ENCODE data around the gene NAALADL2.

DNA sequence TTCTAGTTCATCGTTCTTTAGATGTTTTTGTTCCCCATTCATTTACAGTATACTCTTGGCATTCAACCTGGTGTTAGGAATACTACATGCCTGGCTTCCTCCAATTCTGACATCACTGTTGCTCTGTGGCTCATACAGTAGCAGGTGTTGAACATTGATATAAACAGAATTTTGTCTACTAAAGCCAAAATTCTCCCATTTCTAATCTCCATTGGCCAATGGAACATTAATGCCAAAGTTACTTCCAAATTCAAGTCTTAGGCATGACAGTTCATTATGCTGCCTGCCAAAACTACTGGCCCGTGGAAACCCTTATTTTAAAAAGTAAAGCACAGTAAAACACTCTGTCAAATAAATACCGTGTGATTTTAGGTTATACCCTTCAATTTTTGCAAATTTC, 368.0 kb downstream of the NAALADL2 start:
- no peak for TF ChIP-seq ZFX (CRISPR knock-in tag; IDR thresholded peaks at IDR 0.05)
- TF ChIP-seq, protein P1, sequence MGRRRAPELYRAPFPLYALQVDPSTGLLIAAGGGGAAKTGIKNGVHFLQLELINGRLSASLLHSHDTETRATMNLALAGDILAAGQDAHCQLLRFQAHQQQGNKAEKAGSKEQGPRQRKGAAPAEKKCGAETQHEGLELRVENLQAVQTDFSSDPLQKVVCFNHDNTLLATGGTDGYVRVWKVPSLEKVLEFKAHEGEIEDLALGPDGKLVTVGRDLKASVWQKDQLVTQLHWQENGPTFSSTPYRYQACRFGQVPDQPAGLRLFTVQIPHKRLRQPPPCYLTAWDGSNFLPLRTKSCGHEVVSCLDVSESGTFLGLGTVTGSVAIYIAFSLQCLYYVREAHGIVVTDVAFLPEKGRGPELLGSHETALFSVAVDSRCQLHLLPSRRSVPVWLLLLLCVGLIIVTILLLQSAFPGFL (CRISPR knock-in tag; IDR thresholded peaks at IDR 0.05): no peak
- TF ChIP-seq, protein P2, sequence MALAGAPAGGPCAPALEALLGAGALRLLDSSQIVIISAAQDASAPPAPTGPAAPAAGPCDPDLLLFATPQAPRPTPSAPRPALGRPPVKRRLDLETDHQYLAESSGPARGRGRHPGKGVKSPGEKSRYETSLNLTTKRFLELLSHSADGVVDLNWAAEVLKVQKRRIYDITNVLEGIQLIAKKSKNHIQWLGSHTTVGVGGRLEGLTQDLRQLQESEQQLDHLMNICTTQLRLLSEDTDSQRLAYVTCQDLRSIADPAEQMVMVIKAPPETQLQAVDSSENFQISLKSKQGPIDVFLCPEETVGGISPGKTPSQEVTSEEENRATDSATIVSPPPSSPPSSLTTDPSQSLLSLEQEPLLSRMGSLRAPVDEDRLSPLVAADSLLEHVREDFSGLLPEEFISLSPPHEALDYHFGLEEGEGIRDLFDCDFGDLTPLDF (CRISPR knock-in tag; IDR thresholded peaks at IDR 0.05): no peak
- TF ChIP-seq PHF20 (IDR thresholded peaks at IDR 0.05; ENCODE audit: partially characterized antibody): no peak
- TF ChIP-seq ETV6 (IDR thresholded peaks at IDR 0.05; ENCODE audit: borderline replicate concordance in 1 of 2, low read depth in 2 of 2, low read length in 1 of 2): no peak
- TF ChIP-seq ETV6 (CRISPR knock-in tag; IDR thresholded peaks at IDR 0.05; ENCODE audit: borderline replicate concordance): no peak
- no peak for TF ChIP-seq KLF10 (CRISPR knock-in tag; IDR thresholded peaks at IDR 0.05)
- TF ChIP-seq BDP1 (IDR thresholded peaks at IDR 0.05; ENCODE audit: insufficient read depth, insufficient read length): no peak
- TF ChIP-seq FOXA3 (CRISPR knock-in tag; conservative IDR thresholded peaks at IDR 0.05 in 1 of 2, IDR thresholded peaks at IDR 0.05 in 1 of 2): no peak
- no peak for TF ChIP-seq GATA2 (CRISPR knock-in tag; IDR thresholded peaks at IDR 0.05)
- TF ChIP-seq CBX1 (IDR thresholded peaks at IDR 0.05; ENCODE audit: low read depth): no peak
- TF ChIP-seq KDM5B (IDR thresholded peaks at IDR 0.05; ENCODE audit: insufficient replicate concordance, low read depth, low read length): no peak
- no peak for TF ChIP-seq ZEB2 (IDR thresholded peaks at IDR 0.05)
